ENCODE data around the gene BRAF. TPM values are rescaled to one million over a fixed set of nuclear protein-coding genes. Genes with fewer than 3 reads are reported as not detected.

Gene BRAF
- total RNA-seq, 3 donors from 2014 or later (not counting 1 experiment from before 2014, with no cell fraction given) = 54.3 to 67.7 (median 64.1) TPM

- no peaks in the 10 kb centered on the region for H3K36me3 ChIP-seq (ENCODE audit: control insufficient read depth, insufficient read depth, low read length)
- peaks cover 47 to 49% of the 10 kb centered on the region in 2 donors for H3K4me1 Mint-ChIP-seq
- no peak overlapping the region for H3K27ac ChIP-seq (ENCODE audit: low read length)
- H3K4me1 ChIP-seq (ENCODE audit: control insufficient read depth, insufficient read depth, low read length) = no peaks in the 10 kb centered on the region
- H3K36me3 Mint-ChIP-seq = no peaks in the 10 kb centered on the region
- WGBS (ENCODE audit: insufficient coverage) = 90% methylated on average over 4 of the region's 4 CpGs
- no peaks in the 10 kb centered on the region for H3K9me3 Mint-ChIP-seq
- H3K4me3 ChIP-seq (ENCODE audit: low read length) = no peak overlapping the region
- no peak overlapping the region for H3K4me3 Mint-ChIP-seq
- DNase-seq (no peak), ATAC-seq (no peak)
- intact Hi-C loops (cut with micrococcal nuclease) = no loop called here
- no peaks in the 10 kb centered on the region for H3K9me3 ChIP-seq (ENCODE audit: control insufficient read depth, insufficient read depth, low read length)
- H3K27me3 ChIP-seq (ENCODE audit: control insufficient read depth, insufficient read depth, low read length) = no peaks in the 10 kb centered on the region
- H3K27me3 Mint-ChIP-seq (ENCODE audit: low read depth in 2 of 2) = no peaks in the 10 kb centered on the region
- peak overlapping the region in 1 of 2 donors; percentile 27 for H3K27ac Mint-ChIP-seq
- no peak for TF ChIP-seq CTCF (IDR thresholded peaks at IDR 0.05)
Observed at GRCh38 chr7:140901941-140902302, 22.8 kb downstream of the BRAF start.

DNA sequence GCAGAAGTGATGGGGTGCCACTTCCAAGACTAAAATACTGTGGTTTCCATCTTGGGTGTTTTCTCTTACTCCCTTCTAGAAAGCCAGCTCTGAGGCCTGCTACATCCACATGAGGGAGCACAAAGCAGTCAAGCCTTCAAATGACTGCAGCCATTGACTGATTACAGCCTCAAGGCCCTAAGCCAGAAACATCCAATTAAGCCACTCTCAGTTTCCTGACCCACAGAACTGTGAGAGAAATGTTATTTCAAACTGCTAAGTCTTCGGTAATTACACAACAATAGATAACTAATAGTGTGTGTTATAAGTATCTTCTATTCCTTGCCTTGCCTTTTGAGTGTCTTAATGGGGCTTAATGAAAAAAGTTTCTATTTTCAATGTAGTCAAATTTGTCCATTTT lies 24.8 kb downstream of the BRAF start:
- intact Hi-C loops (cut with micrococcal nuclease) = no loop called here
- H3K36me3 Mint-ChIP-seq = no peaks in the 10 kb centered on the region
- Histone ChIP-seq H3K27me3 (ENCODE audit: control insufficient read depth, insufficient read depth, low read length) (no peaks in the 10 kb centered on the region), H3K27ac (ENCODE audit: low read length) (no peak overlapping the region), H3K4me3 (ENCODE audit: low read length) (no peak overlapping the region), H3K4me1 (ENCODE audit: control insufficient read depth, insufficient read depth, low read length) (no peaks in the 10 kb centered on the region), H3K9me3 (ENCODE audit: control insufficient read depth, insufficient read depth, low read length) (no peaks in the 10 kb centered on the region), H3K36me3 (ENCODE audit: control insufficient read depth, insufficient read depth, low read length) (no peaks in the 10 kb centered on the region)
- H3K4me3 Mint-ChIP-seq = no peak overlapping the region
- H3K4me1 Mint-ChIP-seq = peaks cover 56 to 60% of the 10 kb centered on the region in 2 donors
- TF ChIP-seq CTCF (IDR thresholded peaks at IDR 0.05) = no peak
- no peaks in the 10 kb centered on the region for H3K27me3 Mint-ChIP-seq (ENCODE audit: low read depth in 2 of 2)
- H3K27ac Mint-ChIP-seq = no peak overlapping the region
- ATAC-seq = peak in 2 of 3 donors; percentile 38 to 45
- no peaks in the 10 kb centered on the region for H3K9me3 Mint-ChIP-seq
- WGBS (ENCODE audit: insufficient coverage) = no CpG with 5 or more reads among the region's 1 CpG
- DNase-seq = no peak

DNA sequence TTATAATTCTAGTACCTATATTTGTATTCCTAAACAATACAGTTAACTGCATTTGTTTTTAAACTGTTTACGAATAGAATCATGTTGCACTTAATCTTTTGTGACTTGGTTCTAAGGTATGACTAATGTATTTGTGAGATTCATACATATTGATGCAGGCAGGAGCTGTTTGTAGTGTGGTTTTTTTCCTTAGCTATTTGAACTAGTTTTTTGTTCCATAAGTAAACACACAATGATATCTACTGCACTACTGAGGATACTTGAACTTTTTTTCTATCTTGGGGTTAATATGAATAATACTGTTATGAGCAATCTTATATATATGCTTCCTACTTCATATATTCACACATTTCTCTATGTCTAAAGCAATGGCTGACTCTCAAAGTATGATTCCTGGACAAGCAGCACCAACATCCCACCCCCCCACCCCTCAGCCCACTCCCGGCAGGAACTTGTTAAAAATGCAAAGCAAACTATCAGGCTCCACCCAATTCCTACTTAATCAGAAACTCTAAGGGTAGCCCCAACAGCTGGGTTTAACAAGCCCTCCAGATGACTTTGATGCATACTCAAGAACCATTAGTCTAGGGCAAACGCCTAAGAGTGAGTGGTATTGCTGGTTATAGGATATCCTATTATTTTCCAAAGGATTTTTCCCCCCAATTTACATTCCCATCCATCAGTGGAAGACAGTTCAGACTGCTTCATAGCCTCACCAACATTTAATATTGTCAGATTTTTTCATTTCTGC lies 25.8 kb downstream of the BRAF start:
- intact Hi-C loops (cut with micrococcal nuclease) = no loop called here
- Histone ChIP-seq H3K4me1 (ENCODE audit: control insufficient read depth, insufficient read depth, low read length) (peaks cover under 1% of the 10 kb centered on the region), H3K27me3 (ENCODE audit: control insufficient read depth, insufficient read depth, low read length) (no peaks in the 10 kb centered on the region), H3K27ac (ENCODE audit: low read length) (no peak overlapping the region), H3K36me3 (ENCODE audit: control insufficient read depth, insufficient read depth, low read length) (no peaks in the 10 kb centered on the region), H3K4me3 (ENCODE audit: low read length) (no peak overlapping the region), H3K9me3 (ENCODE audit: control insufficient read depth, insufficient read depth, low read length) (no peaks in the 10 kb centered on the region)
- H3K4me3 Mint-ChIP-seq = no peak overlapping the region
- ATAC-seq (peak in 1 of 3 donors; percentile 31), DNase-seq (no peak)
- H3K9me3 Mint-ChIP-seq = no peaks in the 10 kb centered on the region
- 100% methylated on average over 1 of the region's 3 CpGs for WGBS (ENCODE audit: insufficient coverage)
- no peaks in the 10 kb centered on the region for H3K27me3 Mint-ChIP-seq (ENCODE audit: low read depth in 2 of 2)
- H3K4me1 Mint-ChIP-seq = peaks cover 60 to 62% of the 10 kb centered on the region in 2 donors
- H3K36me3 Mint-ChIP-seq = no peaks in the 10 kb centered on the region
- H3K27ac Mint-ChIP-seq = peak overlapping the region; percentile 29 to 37
- TF ChIP-seq CTCF (IDR thresholded peaks at IDR 0.05) = no peak

DNA sequence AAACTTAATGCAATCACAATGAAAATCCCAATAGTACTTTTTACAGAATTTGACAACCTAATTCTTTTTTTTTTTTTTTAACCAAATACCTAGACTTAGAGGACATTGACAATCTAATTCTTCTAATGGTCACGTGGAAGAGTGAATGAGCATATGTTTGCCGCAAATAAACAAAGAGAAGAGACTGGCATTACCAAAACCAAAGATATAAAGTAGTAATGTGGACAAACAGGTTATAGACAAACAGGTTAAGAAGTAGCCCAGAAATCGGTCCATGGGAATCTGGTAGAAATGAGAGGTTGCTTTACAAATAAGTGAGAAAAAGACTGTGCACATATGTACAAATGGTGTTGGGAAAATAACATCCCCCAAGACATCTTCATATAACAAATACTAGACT lies 27.7 kb downstream of the BRAF start:
- no peak overlapping the region for H3K4me3 Mint-ChIP-seq
- H3K27ac ChIP-seq (ENCODE audit: low read length) = no peak overlapping the region
- no peak overlapping the region for H3K27ac Mint-ChIP-seq
- intact Hi-C loops (cut with micrococcal nuclease) = no loop called here
- H3K4me1 Mint-ChIP-seq = peaks cover 61 to 64% of the 10 kb centered on the region in 2 donors
- H3K4me3 ChIP-seq (ENCODE audit: low read length) = no peak overlapping the region
- H3K27me3 ChIP-seq (ENCODE audit: control insufficient read depth, insufficient read depth, low read length) = no peaks in the 10 kb centered on the region
- no peaks in the 10 kb centered on the region for H3K27me3 Mint-ChIP-seq (ENCODE audit: low read depth in 2 of 2)
- DNase-seq (no peak), ATAC-seq (no peak)
- no peaks in the 10 kb centered on the region for H3K9me3 Mint-ChIP-seq
- H3K9me3 ChIP-seq (ENCODE audit: control insufficient read depth, insufficient read depth, low read length) = no peaks in the 10 kb centered on the region
- 96% methylated on average over 3 of the region's 3 CpGs for WGBS (ENCODE audit: insufficient coverage)
- TF ChIP-seq CTCF (IDR thresholded peaks at IDR 0.05) = no peak
- H3K36me3 Mint-ChIP-seq = no peaks in the 10 kb centered on the region
- no peaks in the 10 kb centered on the region for H3K36me3 ChIP-seq (ENCODE audit: control insufficient read depth, insufficient read depth, low read length)
- peaks cover 4% of the 10 kb centered on the region for H3K4me1 ChIP-seq (ENCODE audit: control insufficient read depth, insufficient read depth, low read length)
